GM18868 (cell line): ENCODE results near the gene SFRP4.
"Not testable (repeated sequence)": the region's sequence is repeated elsewhere in the genome, so short reads cannot be mapped to it uniquely, and the experiment has no call there.

Experiments
- ATAC-seq: cut with Tn5 transposase; IDR thresholded peaks from one replicate; pipeline ENCODE4 v1.9.1; 2021; ENCODE audit warnings: mild to moderate bottlenecking, moderate library complexity; ENCODE audit not compliant: unreplicated experiment

Gene SFRP4

GRCh38 chr7:37916673-37917660 is at the start of gene SFRP4:
Gene SFRP4 (minus strand): TSS chr7:37916817. CDS start chr7:37916537, 280 bp downstream.
- ATAC-seq, result peak; percentile 26

- ATAC-seq, result no peak
These were observed 47.6 kb upstream of the SFRP4 start for GRCh38 chr7:37964196-37964595.

- no peak for ATAC-seq
These were observed 44.6 kb upstream of the SFRP4 start for GRCh38 chr7:37961251-37961650.

GRCh38 chr7:37960483-37960882 is 43.9 kb upstream of the SFRP4 start:
- ATAC-seq, result no peak

- no peak for ATAC-seq
These were observed 40.8 kb upstream of the SFRP4 start for GRCh38 chr7:37957221-37957970.

GRCh38 chr7:37956791-37957190 is 40.2 kb upstream of the SFRP4 start:
- no peak for ATAC-seq

GRCh38 chr7:37954217-37954616 is 37.6 kb upstream of the SFRP4 start:
- not testable (repeated sequence) for ATAC-seq

- no peak for ATAC-seq
These were observed 35.6 kb upstream of the SFRP4 start for GRCh38 chr7:37952240-37952639.

GRCh38 chr7:37947941-37948210 is 31.3 kb upstream of the SFRP4 start:
- no peak for ATAC-seq

GRCh38 chr7:37947138-37947940 is 30.7 kb upstream of the SFRP4 start:
- ATAC-seq, result no peak

- no peak for ATAC-seq
These were observed 28.7 kb upstream of the SFRP4 start for GRCh38 chr7:37945336-37945735.

- ATAC-seq, result no peak
These were observed 28.1 kb upstream of the SFRP4 start for GRCh38 chr7:37944737-37945054.

GRCh38 chr7:37943905-37944736 is 27.5 kb upstream of the SFRP4 start:
- ATAC-seq, result peak; percentile 77

- ATAC-seq, result no peak
These were observed 26.5 kb upstream of the SFRP4 start for GRCh38 chr7:37942934-37943610.

- no peak for ATAC-seq
These were observed 16.5 kb upstream of the SFRP4 start for GRCh38 chr7:37933018-37933566.

GRCh38 chr7:37932543-37932942 is 15.9 kb upstream of the SFRP4 start:
- no peak for ATAC-seq

GRCh38 chr7:37930226-37930948 is 13.8 kb upstream of the SFRP4 start:
- ATAC-seq, result no peak

GRCh38 chr7:37928878-37929277 is 12.3 kb upstream of the SFRP4 start:
- ATAC-seq, result no peak
